Bronchial epithelial cell (primary cell): ENCODE data around the gene ESPNL. TPM values are rescaled to one million over a fixed set of nuclear protein-coding genes. Genes with fewer than 3 reads are reported as not detected.

ENCODE experiments used
- DNase-seq: peaks from one replicate; pipeline ENCODE4 v3.0.0-alpha.2; 2010; ENCODE audit warnings: low read depth
- FAIRE-seq: peaks from 2 replicates; lab custom pipeline; 2011; peaks lifted over from hg19 to GRCh38; lab: Jason Lieb, UNC
- H3K27me3 ChIP-seq: 2 replicates; pipeline ENCODE4 v1.5.1; 2011; ENCODE audit warnings: low read length; ENCODE audit not compliant: control insufficient read depth, insufficient read depth
- H3K36me3 ChIP-seq: 2 replicates; pipeline ENCODE4 v1.5.1; 2011; ENCODE audit warnings: low read length; ENCODE audit not compliant: control insufficient read depth, insufficient read depth
- H3K4me3 ChIP-seq: 2 replicates; pipeline ENCODE4 v1.5.1; 2011; ENCODE audit warnings: mild to moderate bottlenecking, low read depth, low read length, control low read depth
- total RNA-seq: library from RNA; depleted of rRNA; stranded (reverse); fragments of >200 nt; gene quantifications from 2 replicates; pipeline ENCODE4 v1.2.1, GENCODE V29; 2014
- TF ChIP-seq, protein P1 (sequence below): IDR thresholded peaks from 2 replicates; pipeline ENCODE4 v1.5.1; 2011; ENCODE audit warnings: mild to moderate bottlenecking, moderate library complexity, low read length, control low read depth, inconsistent platforms; ENCODE audit not compliant: insufficient read depth, severe bottlenecking

Gene ESPNL
- total RNA-seq, 1 donor from 2014 or later, result under 0.01 TPM

DNA sequence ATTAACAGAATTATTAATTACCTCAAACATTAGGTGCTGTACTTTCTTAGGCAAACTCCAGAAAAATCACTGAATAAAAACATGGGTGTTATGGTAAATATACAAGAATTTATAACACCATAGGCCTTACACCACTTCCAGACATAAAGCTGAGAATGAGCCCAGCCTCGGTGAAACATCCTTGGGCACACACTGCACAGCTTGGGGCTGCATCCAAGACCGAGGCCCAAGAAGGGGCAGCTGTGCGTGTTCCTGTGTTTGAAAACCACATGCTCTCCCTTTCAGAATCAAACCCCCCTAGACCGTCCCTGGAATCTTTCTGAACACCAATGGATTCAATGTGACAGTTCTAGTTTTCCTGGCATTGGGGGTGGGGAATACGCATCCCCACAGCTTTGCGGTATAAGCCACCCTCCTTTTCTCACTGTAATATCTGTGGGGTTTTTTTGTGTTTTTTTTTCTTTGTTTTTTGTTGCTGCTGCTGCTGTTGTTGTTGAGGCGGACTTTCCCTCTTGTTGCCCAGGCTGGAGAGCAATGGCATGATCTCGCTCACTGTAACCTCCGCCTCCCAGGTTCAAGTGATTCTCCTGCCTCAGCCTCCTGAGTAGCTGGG, 71.5 kb downstream of the ESPNL start:
- peaks cover 28% of the 10 kb centered on the region for H3K36me3 ChIP-seq

GRCh38 chr2:238172439-238172838, 72.3 kb downstream of the ESPNL start:
- no peak for FAIRE-seq
- Histone ChIP-seq H3K4me3 (no peak overlapping the region), H3K27me3 (no peaks in the 10 kb centered on the region), H3K36me3 (peaks cover 27% of the 10 kb centered on the region)
- no peak for DNase-seq
- TF ChIP-seq, protein P1, sequence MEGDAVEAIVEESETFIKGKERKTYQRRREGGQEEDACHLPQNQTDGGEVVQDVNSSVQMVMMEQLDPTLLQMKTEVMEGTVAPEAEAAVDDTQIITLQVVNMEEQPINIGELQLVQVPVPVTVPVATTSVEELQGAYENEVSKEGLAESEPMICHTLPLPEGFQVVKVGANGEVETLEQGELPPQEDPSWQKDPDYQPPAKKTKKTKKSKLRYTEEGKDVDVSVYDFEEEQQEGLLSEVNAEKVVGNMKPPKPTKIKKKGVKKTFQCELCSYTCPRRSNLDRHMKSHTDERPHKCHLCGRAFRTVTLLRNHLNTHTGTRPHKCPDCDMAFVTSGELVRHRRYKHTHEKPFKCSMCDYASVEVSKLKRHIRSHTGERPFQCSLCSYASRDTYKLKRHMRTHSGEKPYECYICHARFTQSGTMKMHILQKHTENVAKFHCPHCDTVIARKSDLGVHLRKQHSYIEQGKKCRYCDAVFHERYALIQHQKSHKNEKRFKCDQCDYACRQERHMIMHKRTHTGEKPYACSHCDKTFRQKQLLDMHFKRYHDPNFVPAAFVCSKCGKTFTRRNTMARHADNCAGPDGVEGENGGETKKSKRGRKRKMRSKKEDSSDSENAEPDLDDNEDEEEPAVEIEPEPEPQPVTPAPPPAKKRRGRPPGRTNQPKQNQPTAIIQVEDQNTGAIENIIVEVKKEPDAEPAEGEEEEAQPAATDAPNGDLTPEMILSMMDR, result no peak

More for the DNA sequence above, 71.5 kb downstream of the ESPNL start:
- FAIRE-seq (no peak), DNase-seq (no peak)
- H3K27me3 ChIP-seq, result no peaks in the 10 kb centered on the region
- H3K4me3 ChIP-seq, result no peak overlapping the region
- TF ChIP-seq, protein P1, result no peak

DNA sequence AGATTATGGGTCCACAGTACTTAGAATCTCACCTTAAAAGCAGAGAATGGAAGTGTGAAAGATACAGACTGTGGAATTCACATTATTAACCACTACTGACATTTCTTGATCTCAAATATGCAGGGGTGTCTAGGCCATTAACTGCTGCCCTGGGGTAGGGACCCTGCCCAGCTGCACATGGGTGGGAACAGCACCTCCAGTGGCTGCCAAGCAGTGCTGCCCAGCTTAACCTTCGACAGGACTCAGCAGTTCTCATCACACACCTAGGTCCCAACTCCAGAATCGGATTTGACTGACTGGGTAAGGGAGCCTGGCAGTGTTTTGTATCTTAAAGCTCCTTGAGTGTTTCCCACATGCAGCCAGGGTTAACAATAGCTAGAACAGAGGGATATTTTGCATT, 73.6 kb downstream of the ESPNL start:
- no peak for DNase-seq
- TF ChIP-seq, protein P1, result no peak
- FAIRE-seq, result no peak
- Histone ChIP-seq H3K4me3 (no peak overlapping the region), H3K36me3 (peaks cover 24% of the 10 kb centered on the region), H3K27me3 (no peaks in the 10 kb centered on the region)

DNA sequence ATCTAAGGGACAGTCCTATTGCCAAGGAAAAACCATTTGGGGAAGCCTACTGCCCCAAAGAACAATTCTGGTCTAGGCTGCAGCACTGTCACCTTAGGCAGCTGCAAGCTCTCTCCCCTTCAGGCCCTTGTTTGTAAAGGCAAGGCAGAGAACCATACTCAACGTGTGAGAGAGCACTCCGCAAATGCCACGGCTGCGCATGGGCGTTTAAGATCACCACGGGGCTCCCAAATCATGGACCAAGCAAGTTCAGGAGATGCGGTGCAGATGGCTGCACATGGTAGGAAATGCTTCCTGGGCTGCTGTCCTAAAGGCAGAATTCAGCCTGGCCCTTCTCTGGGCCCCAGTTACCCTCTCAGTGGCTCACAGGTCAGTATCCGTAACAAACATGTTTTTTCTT, 74.2 kb downstream of the ESPNL start:
- DNase-seq, result no peak
- H3K36me3 ChIP-seq, result peaks cover 26% of the 10 kb centered on the region
- FAIRE-seq, result peak; percentile 18
- H3K4me3 ChIP-seq, result no peak overlapping the region
- TF ChIP-seq, protein P1, result no peak
- no peaks in the 10 kb centered on the region for H3K27me3 ChIP-seq

DNA sequence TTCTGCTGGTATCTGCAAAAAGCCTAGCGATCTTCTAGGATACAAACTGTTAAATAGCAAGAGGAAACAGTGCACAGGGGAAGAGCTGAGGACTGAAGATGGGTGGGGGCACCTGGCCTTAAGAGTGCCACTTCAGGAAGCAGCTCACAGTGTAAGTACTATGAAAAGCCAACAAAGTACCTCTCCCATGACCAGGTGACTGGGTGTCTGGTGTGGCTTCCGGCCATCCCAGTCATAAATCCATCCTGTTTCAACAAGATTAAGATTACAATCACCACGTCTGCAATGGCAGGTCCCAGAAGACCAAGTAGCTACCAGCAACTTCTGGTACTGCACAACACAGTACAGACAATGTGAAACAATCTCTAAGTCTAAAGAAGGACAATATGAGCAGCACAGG, 74.6 kb downstream of the ESPNL start:
- FAIRE-seq (no peak), DNase-seq (peak; percentile 59)
- TF ChIP-seq, protein P1, result no peak
- peaks cover 27% of the 10 kb centered on the region for H3K36me3 ChIP-seq
- no peaks in the 10 kb centered on the region for H3K27me3 ChIP-seq
- no peak overlapping the region for H3K4me3 ChIP-seq

GRCh38 chr2:238176613-238177012, 76.5 kb downstream of the ESPNL start:
- DNase-seq (no peak), FAIRE-seq (no peak)
- H3K36me3 ChIP-seq, result peaks cover 28% of the 10 kb centered on the region
- no peak overlapping the region for H3K4me3 ChIP-seq
- no peaks in the 10 kb centered on the region for H3K27me3 ChIP-seq
- TF ChIP-seq, protein P1, result no peak
